Colonic mucosa (tissue), 4 donors: Measurements from ENCODE around the gene TBCD. TPM values are rescaled to one million over a fixed set of nuclear protein-coding genes. Genes with fewer than 3 reads are reported as not detected.

Experiments used
- DNase-seq: peaks from one replicate; pipeline ENCODE4 v3.0.0-alpha.2; 2020
- H3K27ac ChIP-seq: fragments of 200-600 bp; one replicate; pipeline ENCODE4 v1.8.0; 2021
- H3K27me3 ChIP-seq: fragments of 200-600 bp; one replicate; pipeline ENCODE4 v1.8.0; 2021
- H3K36me3 ChIP-seq: fragments of 200-600 bp; one replicate; pipeline ENCODE4 v1.8.0; 2021
- H3K4me1 ChIP-seq: fragments of 200-600 bp; one replicate; pipeline ENCODE4 v1.8.0; 2021; ENCODE audit warnings: mild to moderate bottlenecking
- H3K4me3 ChIP-seq: fragments of 200-600 bp; one replicate; pipeline ENCODE4 v1.8.0; 2021
- H3K9ac ChIP-seq, 2 donors: one replicate each; pipeline ENCODE4 v1.7.0; 2013; ENCODE audit warnings: control low read depth in 2 of 2, low read depth in 2 of 2, low read length in 2 of 2
- H3K9me3 ChIP-seq: fragments of 200-600 bp; one replicate; pipeline ENCODE4 v1.8.0; 2021
- CTCF ChIP-seq: fragments of 200-600 bp; IDR thresholded peaks from one replicate; pipeline ENCODE4 v1.8.0; 2022; ENCODE audit warnings: antibody characterized with exemption, mild to moderate bottlenecking
- intact Hi-C: fragments of 100-400 bp; cut with DNase I; formaldehyde crosslinking; loops from one replicate; pipeline ENCODE4 v1.14.1; 2022
- total RNA-seq, 2 donors: library from RNA; stranded (reverse); fragmentation: NEBNext Ultra II Directional in 1 of 2; extraction: Animal tissue kit (Norgen Biotek cat#: 25700) in 1 of 2; gene quantifications; one replicate each; pipeline ENCODE4 v1.2.1, GENCODE V29; 2021
- donor health status: healthy.
- donor health status: DM: no; HTN: no; CAD: no.
- donor health status: DM: no; HTN: no; CAD: no.

TBCD gene
- total RNA-seq, 2 donors from 2014 or later = 49.2 to 101 TPM

DNA sequence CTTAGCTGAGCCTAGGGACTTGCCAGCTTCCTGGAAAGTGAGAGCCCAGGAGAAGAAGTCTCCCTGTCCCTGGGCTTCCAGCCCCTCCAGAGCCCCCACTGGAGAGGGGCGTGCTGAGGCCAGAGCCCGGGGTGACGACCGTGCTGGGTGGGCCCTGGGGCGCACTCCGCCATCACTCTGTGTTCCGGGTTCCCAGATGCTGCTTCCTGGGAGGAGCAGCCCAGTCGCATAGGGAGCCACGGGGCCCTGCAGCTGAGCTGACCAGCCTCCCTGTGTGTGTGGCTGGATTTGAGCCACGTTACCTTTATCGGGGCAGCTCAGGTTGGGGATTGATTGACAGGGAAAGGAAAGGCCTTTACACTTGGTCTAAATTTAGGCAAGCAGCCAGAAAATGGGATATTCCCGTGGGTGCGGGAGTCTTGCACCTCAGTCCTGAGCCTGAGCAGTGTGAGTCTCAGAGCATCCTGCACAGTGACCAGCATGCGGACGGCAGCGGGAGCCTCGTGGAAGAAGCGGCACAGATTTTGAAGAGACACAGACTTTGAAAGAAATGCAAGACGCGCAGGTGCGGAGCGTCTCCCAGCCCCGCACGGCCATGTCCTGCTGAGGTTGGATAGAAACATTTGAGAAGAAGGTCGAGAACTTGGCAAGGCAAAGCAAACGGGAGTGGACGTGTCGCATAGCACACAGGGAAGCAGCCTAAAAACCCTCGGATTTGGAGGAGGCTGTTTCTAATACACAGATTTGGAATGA, 139.2 kb downstream of the TBCD start:
- intact Hi-C loops = no loop called here
- no peak overlapping the region for H3K4me3 ChIP-seq
- H3K9ac ChIP-seq = no peak overlapping the region
- peaks cover 7% of the 10 kb centered on the region for H3K4me1 ChIP-seq
- TF ChIP-seq CTCF = no peak
- no peaks in the 10 kb centered on the region for H3K27me3 ChIP-seq
- no peaks in the 10 kb centered on the region for H3K36me3 ChIP-seq
- no peak for DNase-seq
- H3K27ac ChIP-seq = no peak overlapping the region
- no peaks in the 10 kb centered on the region for H3K9me3 ChIP-seq

DNA sequence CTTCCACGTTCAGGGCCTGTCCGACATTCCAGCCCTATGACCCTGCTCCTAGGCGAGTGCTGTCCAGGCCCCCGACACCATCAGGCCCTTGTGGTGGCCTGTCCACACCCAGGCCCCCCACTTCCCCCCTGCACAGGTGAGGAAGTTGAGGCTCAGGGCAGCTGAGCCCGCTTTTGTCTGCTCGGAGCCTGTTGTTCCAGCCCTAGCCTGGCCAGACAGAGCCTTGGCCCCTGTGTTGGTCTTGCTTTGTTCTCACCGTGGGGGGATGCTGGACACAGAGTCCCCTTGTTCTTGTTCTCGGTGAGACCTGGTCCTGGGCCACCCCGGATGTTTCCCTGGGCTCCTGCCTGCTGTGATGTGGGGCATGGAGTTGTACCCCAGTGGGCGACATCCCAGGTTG, 140.0 kb downstream of the TBCD start:
- H3K36me3 ChIP-seq = no peaks in the 10 kb centered on the region
- H3K4me1 ChIP-seq = peaks cover 7% of the 10 kb centered on the region
- H3K9ac ChIP-seq = no peak overlapping the region
- DNase-seq = no peak
- no peak overlapping the region for H3K27ac ChIP-seq
- intact Hi-C loops = no loop called here
- H3K9me3 ChIP-seq = no peaks in the 10 kb centered on the region
- no peak overlapping the region for H3K4me3 ChIP-seq
- H3K27me3 ChIP-seq = no peaks in the 10 kb centered on the region
- TF ChIP-seq CTCF = no peak

- DNase-seq = no peak
- peaks cover 7% of the 10 kb centered on the region for H3K4me1 ChIP-seq
- TF ChIP-seq CTCF = no peak
- peak overlapping the region; percentile 6 for H3K27ac ChIP-seq
- no peaks in the 10 kb centered on the region for H3K9me3 ChIP-seq
- intact Hi-C loops = no loop called here
- H3K4me3 ChIP-seq = no peak overlapping the region
- H3K27me3 ChIP-seq = no peaks in the 10 kb centered on the region
- no peak overlapping the region for H3K9ac ChIP-seq
- no peaks in the 10 kb centered on the region for H3K36me3 ChIP-seq
Observed at GRCh38 chr17:82892899-82893565, 141.2 kb downstream of the TBCD start.

DNA sequence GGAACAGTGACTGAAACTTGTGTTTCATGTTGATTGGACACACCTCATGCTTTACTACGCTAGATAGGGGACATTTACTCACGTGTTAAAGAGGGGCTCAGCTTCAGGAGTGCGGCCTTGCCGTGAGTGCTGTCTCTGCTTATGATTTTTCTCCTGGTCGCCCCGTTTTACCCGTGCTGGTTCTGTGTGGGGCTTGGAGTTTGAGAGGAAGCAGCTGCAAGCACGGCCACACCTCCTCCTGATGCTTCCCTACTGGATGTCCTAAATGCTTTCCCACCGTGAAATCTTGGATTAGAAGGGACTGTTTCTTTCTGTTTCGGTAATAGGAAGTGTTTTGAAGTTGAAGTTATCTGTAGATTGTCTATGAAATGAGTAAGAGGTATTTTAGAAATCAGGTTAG, 141.9 kb downstream of the TBCD start:
- DNase-seq = no peak

GRCh38 chr17:82894389-82894788, 142.5 kb downstream of the TBCD start:
- H3K27ac ChIP-seq = no peak overlapping the region
- no peaks in the 10 kb centered on the region for H3K27me3 ChIP-seq
- H3K9me3 ChIP-seq = no peaks in the 10 kb centered on the region
- H3K36me3 ChIP-seq = no peaks in the 10 kb centered on the region
- H3K9ac ChIP-seq = no peak overlapping the region
- H3K4me3 ChIP-seq = no peak overlapping the region
- intact Hi-C loops = no loop called here
- no peak for TF ChIP-seq CTCF
- DNase-seq = no peak
- peaks cover 7% of the 10 kb centered on the region for H3K4me1 ChIP-seq

More for the DNA sequence above, 141.9 kb downstream of the TBCD start:
- Histone ChIP-seq H3K9me3 (no peaks in the 10 kb centered on the region), H3K9ac (no peak overlapping the region), H3K27me3 (no peaks in the 10 kb centered on the region), H3K36me3 (no peaks in the 10 kb centered on the region), H3K4me3 (no peak overlapping the region), H3K4me1 (peaks cover 7% of the 10 kb centered on the region), H3K27ac (peak overlapping the region; percentile 6)
- no peak for TF ChIP-seq CTCF
- intact Hi-C loops = no loop called here
